Smooth muscle cell of the pulmonary artery (primary cell): ENCODE data around the gene ASXL3. TPM values are rescaled to one million over a fixed set of nuclear protein-coding genes. Genes with fewer than 3 reads are reported as not detected.

Experiments used
- total RNA-seq: library from RNA; depleted of rRNA; stranded (reverse); fragments of >200 nt; gene quantifications from 2 replicates; pipeline ENCODE4 v1.2.3, GENCODE V29; 2014

ASXL3 gene
- total RNA-seq = under 0.01 and 0.78 TPM in 2 replicates

DNA sequence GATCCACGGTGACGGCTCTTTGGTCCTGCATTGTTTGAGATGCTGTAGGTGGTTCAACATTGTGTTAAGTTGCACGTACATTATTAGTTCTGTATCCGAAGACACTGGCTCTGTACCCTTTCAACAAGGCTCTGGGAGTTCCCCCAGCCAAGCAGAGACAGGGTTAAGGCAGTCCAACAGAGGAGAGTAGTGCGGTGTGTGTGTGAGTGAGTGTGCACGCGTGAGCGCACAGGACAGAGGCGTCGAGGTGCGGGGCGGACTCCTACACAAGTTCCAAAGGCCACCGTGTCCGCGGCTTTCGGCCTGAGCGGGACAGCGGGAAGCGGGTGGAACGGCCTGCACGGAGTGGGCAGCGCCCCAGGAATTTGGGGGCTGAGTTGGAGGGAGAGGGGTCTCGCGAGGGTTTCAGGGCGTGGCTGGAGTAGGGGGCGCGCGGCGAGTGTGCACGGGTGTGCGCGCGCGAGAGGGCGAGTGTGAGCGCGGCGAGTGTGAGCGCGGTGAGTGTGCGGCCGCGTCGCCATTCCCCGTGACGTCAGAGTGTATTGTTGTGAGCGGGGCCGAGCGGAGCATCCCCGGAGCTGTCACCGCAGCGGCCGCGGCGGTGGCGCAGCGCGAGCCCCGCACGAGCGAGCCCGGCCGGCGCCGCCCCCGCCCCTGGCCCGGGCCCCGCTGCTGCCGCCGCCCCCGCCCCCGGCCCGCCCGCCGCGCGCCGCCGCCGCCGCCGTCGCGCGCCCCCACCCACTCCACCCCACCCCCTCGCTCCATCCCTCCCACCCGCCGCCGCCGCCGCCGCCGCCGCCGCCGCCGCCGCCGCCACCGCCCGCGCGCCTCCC, at the start of gene ASXL3:
Gene ASXL3 (plus strand): TSS at position 535 of the 833 bp plus-strand sequence. CDS start 413 bp downstream, outside the sequence.

Other genes starting within 250 kb of the ASXL3 start
- gene CCDC178, start 137.5 kb upstream of the ASXL3 start, total RNA-seq = not detected in 2 replicates